HCT116 (cell line): ENCODE results near the gene IER5L. TPM values are rescaled to one million over a fixed set of nuclear protein-coding genes. Genes with fewer than 3 reads are reported as not detected.

Experiments used
- ATAC-seq: fragments of 200-7000 bp; cut with Tn5 transposase; 2 replicates; pipeline ENCODE4 v1.9.1; 2020; ENCODE audit warnings: mild to moderate bottlenecking, moderate library complexity
- BruUV-seq: library from RNA; stranded (reverse); fragments of 400-500 nt; replicated peaks from 2 replicates; lab custom pipeline; 2021; lab: Mats Ljungman, UMichigan
- CTCF ChIA-PET: fragments of 300-600 bp; sonication (Branson Sonifier 250); formaldehyde crosslinking; loops from one replicate; lab custom pipeline; 2021; ENCODE audit warnings: antibody characterized with exemption; lab: Charles Lee
- POLR2A ChIA-PET: fragments of 300-600, 350-600 bp; sonication (Branson Sonifier 250); formaldehyde crosslinking; loops from one replicate; lab custom pipeline; 2021; ENCODE audit warnings: antibody characterized with exemption; lab: Charles Lee
- RAD21 ChIA-PET, 2 experiments: fragments of 300-600 bp; sonication (Branson Sonifier 250); formaldehyde crosslinking; loops; one replicate each; lab custom pipeline; 2023; ENCODE audit warnings: low total read pairs in 2 of 2; ENCODE audit not compliant: uncharacterized antibody in 2 of 2, unreplicated experiment in 2 of 2, low non-redundant PET in 1 of 2; lab: Charles Lee
- DNase-seq: peaks from one replicate; pipeline ENCODE4 v3.0.0-alpha.2; 2010; ENCODE audit warnings: low read depth, low spot score
- H2AFZ ChIP-seq: fragments of 200-600 bp; shearing (Covaris generic), sonication (generic); 2 replicates; pipeline ENCODE4 v1.6.1; 2017; ENCODE audit warnings: low read depth, mixed run types, mixed read lengths, antibody characterized with exemption, low read length; ENCODE audit not compliant: poor library complexity, severe bottlenecking
- H3K27ac ChIP-seq: 2 replicates; pipeline ENCODE4 v1.5.1; 2012; ENCODE audit warnings: low read depth, low read length
- H3K27me3 ChIP-seq: fragments of 200-600 bp; sonication (generic); 2 replicates; pipeline ENCODE4 v1.6.1; 2016; ENCODE audit warnings: mixed run types, low read length, mixed read lengths; ENCODE audit not compliant: insufficient read depth
- H3K36me3 ChIP-seq, 2 experiments: fragments of 200-500 bp in 1 of 2; fragments of 200-600 bp in 1 of 2; sonication (Bioruptor generic) in 1 of 2; sonication (generic) in 1 of 2; 2 replicates each; pipeline versions ENCODE4 v1.5.1 to v1.6.1; 2014 to 2016; ENCODE audit warnings: low read length in 2 of 2, inconsistent platforms in 1 of 2, mixed read lengths in 1 of 2, mixed run types in 1 of 2; ENCODE audit not compliant: insufficient read depth in 2 of 2, control insufficient read depth in 1 of 2
- H3K4me1 ChIP-seq, 2 experiments: fragments of 200-600 bp in 1 of 2; sonication (generic) in 1 of 2; 2 replicates each; pipeline versions ENCODE4 v1.5.1 to v1.6.1; 2012 to 2017; ENCODE audit warnings: low read length in 2 of 2, inconsistent platforms in 1 of 2, mild to moderate bottlenecking in 1 of 2, mixed read lengths in 1 of 2, mixed run types in 1 of 2, moderate library complexity in 1 of 2; ENCODE audit not compliant: insufficient read depth in 2 of 2, control insufficient read depth in 1 of 2
- H3K4me2 ChIP-seq: fragments of 200-600 bp; sonication (generic); 2 replicates; pipeline ENCODE4 v1.6.1; 2017; ENCODE audit warnings: mixed run types, low read length, mixed read lengths
- H3K4me3 ChIP-seq, 2 experiments: fragments of 200-600 bp in 1 of 2; sonication (generic) in 1 of 2; replicated peaks in 1 of 2; 2 replicates each; pipeline ENCODE4 v1.5.1; 2011 to 2016; ENCODE audit warnings: low read length in 2 of 2, control low read depth in 1 of 2, low read depth in 1 of 2, mild to moderate bottlenecking in 1 of 2, mixed read lengths in 1 of 2, mixed run types in 1 of 2
- H3K79me2 ChIP-seq: fragments of 200-600 bp; sonication (generic); 2 replicates; pipeline ENCODE4 v1.6.1; 2017; ENCODE audit warnings: mild to moderate bottlenecking, mixed run types, low read length, moderate library complexity, mixed read lengths; ENCODE audit not compliant: insufficient read depth
- H3K9ac ChIP-seq: fragments of 200-600 bp; sonication (generic); 2 replicates; pipeline ENCODE4 v1.6.1; 2016; ENCODE audit warnings: low read length, mixed read lengths
- H3K9me2 ChIP-seq: fragments of 200-600 bp; sonication (generic), shearing (Covaris generic); 2 replicates; pipeline ENCODE4 v1.6.1; 2017; ENCODE audit warnings: mixed run types, mild to moderate bottlenecking, moderate library complexity; ENCODE audit not compliant: insufficient read depth
- H3K9me3 ChIP-seq, 2 experiments: fragments of 200-500 bp in 1 of 2; fragments of 200-600 bp in 1 of 2; sonication (Bioruptor generic) in 1 of 2; sonication (generic) in 1 of 2; 2 replicates each; pipeline ENCODE4 v1.6.1; 2014 to 2017; ENCODE audit warnings: low read length in 2 of 2, mixed read lengths in 2 of 2, inconsistent platforms in 1 of 2, low read depth in 1 of 2, mild to moderate bottlenecking in 1 of 2, mixed run types in 1 of 2, moderate library complexity in 1 of 2; ENCODE audit not compliant: control insufficient read depth in 1 of 2, insufficient read depth in 1 of 2
- H4K20me1 ChIP-seq: fragments of 200-600 bp; sonication (generic), shearing (Covaris generic); 2 replicates; pipeline ENCODE4 v1.6.1; 2017; ENCODE audit warnings: mixed run types, mild to moderate bottlenecking, moderate library complexity; ENCODE audit not compliant: insufficient read depth
- CBX3 ChIP-seq: IDR thresholded peaks from 2 replicates; pipeline ENCODE4 v1.6.1; 2012; ENCODE audit warnings: low read depth
- ELF1 ChIP-seq: IDR thresholded peaks from 2 replicates; pipeline ENCODE4 v1.6.1; 2012; ENCODE audit warnings: low read depth, borderline replicate concordance
- EZH2 ChIP-seq: fragments of 200-600 bp; sonication (generic); IDR thresholded peaks from 2 replicates; pipeline ENCODE4 v1.6.1; 2017; ENCODE audit warnings: antibody characterized with exemption, mixed run types
- EZH2phosphoT487 ChIP-seq: fragments of 200-600 bp; IDR thresholded peaks from 2 replicates; pipeline ENCODE4 v1.6.1; 2018; ENCODE audit warnings: antibody characterized with exemption, borderline replicate concordance
- JUND ChIP-seq: IDR thresholded peaks from 2 replicates; pipeline ENCODE4 v1.6.1; 2012
- MAX ChIP-seq: IDR thresholded peaks from 2 replicates; pipeline ENCODE4 v1.6.1; 2012
- POLR2A ChIP-seq: IDR thresholded peaks from 2 replicates; pipeline ENCODE4 v1.7.0; 2011; ENCODE audit warnings: borderline replicate concordance; ENCODE audit not compliant: insufficient read depth, insufficient read length; ENCODE audit errors: extremely low read depth
- POLR2AphosphoS5 ChIP-seq: IDR thresholded peaks from 2 replicates; pipeline ENCODE4 v1.6.1; 2011; ENCODE audit warnings: mild to moderate bottlenecking, low read depth, low read length, moderate library complexity
- SP1 ChIP-seq: IDR thresholded peaks from 2 replicates; pipeline ENCODE4 v1.6.1; 2012; ENCODE audit warnings: low read depth
- TCF7L2 ChIP-seq: IDR thresholded peaks from 2 replicates; pipeline ENCODE4 v1.7.0; 2011; ENCODE audit warnings: borderline replicate concordance, inconsistent platforms; ENCODE audit not compliant: insufficient read depth, insufficient read length; ENCODE audit errors: extremely low read depth
- YY1 ChIP-seq: IDR thresholded peaks from 2 replicates; pipeline ENCODE4 v1.6.1; 2011; ENCODE audit warnings: low read length, low read depth, moderate library complexity, mild to moderate bottlenecking; ENCODE audit not compliant: insufficient replicate concordance; ENCODE audit errors: extremely low read depth
- ZBTB33 ChIP-seq: IDR thresholded peaks from 2 replicates; pipeline ENCODE4 v1.6.1; 2011; ENCODE audit warnings: mild to moderate bottlenecking, low read length, moderate library complexity; ENCODE audit not compliant: insufficient replicate concordance; ENCODE audit errors: extremely low read depth
- ZFX ChIP-seq: fragments of 450-650 bp; IDR thresholded peaks from 2 replicates; pipeline ENCODE4 v1.6.1; 2017
- ZNF274 ChIP-seq: fragments of 200-500 bp; sonication (Bioruptor generic); IDR thresholded peaks from 2 replicates; pipeline ENCODE4 v1.6.1; 2014; ENCODE audit warnings: mild to moderate bottlenecking, low read depth, low read length, inconsistent platforms
- intact Hi-C: fragments of 100-400 bp; cut with micrococcal nuclease; formaldehyde crosslinking; loops from 2 replicates; pipeline ENCODE4 v1.10.0; 2022
- total RNA-seq: library from RNA; stranded (reverse); gene quantifications from one replicate; pipeline ENCODE4 v1.2.1, GENCODE V29; 2021; ENCODE audit not compliant: unreplicated experiment
- TF ChIP-seq, protein P1 (sequence below): IDR thresholded peaks from 2 replicates; pipeline ENCODE4 v1.6.1; 2012; ENCODE audit warnings: low read depth
- TF ChIP-seq, protein P2 (sequence below), 3 experiments: fragments of 200-600 bp in 1 of 3; sonication (generic) in 1 of 3; IDR thresholded peaks in 2 of 3; conservative IDR thresholded peaks in 1 of 3; 2 replicates each; pipeline ENCODE4 v1.5.1; 2012 to 2017; ENCODE audit warnings: low read depth in 2 of 3, low read length in 2 of 3, antibody characterized with exemption in 1 of 3, borderline replicate concordance in 1 of 3, control low read depth in 1 of 3, mild to moderate bottlenecking in 1 of 3, mixed read lengths in 1 of 3, mixed run types in 1 of 3, moderate library complexity in 1 of 3; ENCODE audit not compliant: insufficient read depth in 1 of 3

The IER5L gene
- total RNA-seq, 1 experiment from 2014 or later, result 195 TPM

GRCh38 chr9:129161534-129161837 lies 16.6 kb downstream of the IER5L start:
- Histone ChIP-seq H3K9me2 (no peaks in the 10 kb centered on the region), H3K4me3 (no peak overlapping the region), H3K27me3 (no peaks in the 10 kb centered on the region), H3K4me2 (no peak overlapping the region), H3K4me1 (peaks cover 28 to 38% of the 10 kb centered on the region in 2 experiments), H3K27ac (no peak overlapping the region), H3K79me2 (no peaks in the 10 kb centered on the region), H3K9me3 (no peaks in the 10 kb centered on the region), H2AFZ (no peak overlapping the region), H4K20me1 (no peaks in the 10 kb centered on the region), H3K36me3 (no peaks in the 10 kb centered on the region), H3K9ac (no peak overlapping the region)
- BruUV-seq, result no TSS peak
- ATAC-seq (no peak), DNase-seq (no peak)
- RAD21 ChIA-PET, result interaction anchor here in 1 of 2 experiments (0.6 kb wide), 1 partner anchor 406 kb away, joined by 4 read pairs; no protein-coding TSS in a partner anchor
- CTCF ChIA-PET, result interaction anchor here (1.1 to 1.5 kb wide), 2 partner anchors 19 kb away, joined by 3 to 5 read pairs; no protein-coding TSS in a partner anchor
- POLR2A ChIA-PET, result interaction anchor here (1.2 to 1.3 kb wide), 2 partner anchors 13 to 16 kb away, joined by 4 to 5 read pairs; partner anchors contain the start of gene IER5L
- intact Hi-C loops, result no loop called here
- TF ChIP-seq SP1 (no peak), ZFX (no peak), YY1 (no peak), ELF1 (no peak), ZNF274 (no peak), TCF7L2 (no peak), EZH2 (no peak), MAX (no peak), CBX3 (no peak), ZBTB33 (no peak), EZH2phosphoT487 (no peak), JUND (no peak), POLR2AphosphoS5 (no peak), POLR2A (no peak)
- TF ChIP-seq, protein P1, sequence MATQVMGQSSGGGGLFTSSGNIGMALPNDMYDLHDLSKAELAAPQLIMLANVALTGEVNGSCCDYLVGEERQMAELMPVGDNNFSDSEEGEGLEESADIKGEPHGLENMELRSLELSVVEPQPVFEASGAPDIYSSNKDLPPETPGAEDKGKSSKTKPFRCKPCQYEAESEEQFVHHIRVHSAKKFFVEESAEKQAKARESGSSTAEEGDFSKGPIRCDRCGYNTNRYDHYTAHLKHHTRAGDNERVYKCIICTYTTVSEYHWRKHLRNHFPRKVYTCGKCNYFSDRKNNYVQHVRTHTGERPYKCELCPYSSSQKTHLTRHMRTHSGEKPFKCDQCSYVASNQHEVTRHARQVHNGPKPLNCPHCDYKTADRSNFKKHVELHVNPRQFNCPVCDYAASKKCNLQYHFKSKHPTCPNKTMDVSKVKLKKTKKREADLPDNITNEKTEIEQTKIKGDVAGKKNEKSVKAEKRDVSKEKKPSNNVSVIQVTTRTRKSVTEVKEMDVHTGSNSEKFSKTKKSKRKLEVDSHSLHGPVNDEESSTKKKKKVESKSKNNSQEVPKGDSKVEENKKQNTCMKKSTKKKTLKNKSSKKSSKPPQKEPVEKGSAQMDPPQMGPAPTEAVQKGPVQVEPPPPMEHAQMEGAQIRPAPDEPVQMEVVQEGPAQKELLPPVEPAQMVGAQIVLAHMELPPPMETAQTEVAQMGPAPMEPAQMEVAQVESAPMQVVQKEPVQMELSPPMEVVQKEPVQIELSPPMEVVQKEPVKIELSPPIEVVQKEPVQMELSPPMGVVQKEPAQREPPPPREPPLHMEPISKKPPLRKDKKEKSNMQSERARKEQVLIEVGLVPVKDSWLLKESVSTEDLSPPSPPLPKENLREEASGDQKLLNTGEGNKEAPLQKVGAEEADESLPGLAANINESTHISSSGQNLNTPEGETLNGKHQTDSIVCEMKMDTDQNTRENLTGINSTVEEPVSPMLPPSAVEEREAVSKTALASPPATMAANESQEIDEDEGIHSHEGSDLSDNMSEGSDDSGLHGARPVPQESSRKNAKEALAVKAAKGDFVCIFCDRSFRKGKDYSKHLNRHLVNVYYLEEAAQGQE, result no peak
- TF ChIP-seq, protein P2, sequence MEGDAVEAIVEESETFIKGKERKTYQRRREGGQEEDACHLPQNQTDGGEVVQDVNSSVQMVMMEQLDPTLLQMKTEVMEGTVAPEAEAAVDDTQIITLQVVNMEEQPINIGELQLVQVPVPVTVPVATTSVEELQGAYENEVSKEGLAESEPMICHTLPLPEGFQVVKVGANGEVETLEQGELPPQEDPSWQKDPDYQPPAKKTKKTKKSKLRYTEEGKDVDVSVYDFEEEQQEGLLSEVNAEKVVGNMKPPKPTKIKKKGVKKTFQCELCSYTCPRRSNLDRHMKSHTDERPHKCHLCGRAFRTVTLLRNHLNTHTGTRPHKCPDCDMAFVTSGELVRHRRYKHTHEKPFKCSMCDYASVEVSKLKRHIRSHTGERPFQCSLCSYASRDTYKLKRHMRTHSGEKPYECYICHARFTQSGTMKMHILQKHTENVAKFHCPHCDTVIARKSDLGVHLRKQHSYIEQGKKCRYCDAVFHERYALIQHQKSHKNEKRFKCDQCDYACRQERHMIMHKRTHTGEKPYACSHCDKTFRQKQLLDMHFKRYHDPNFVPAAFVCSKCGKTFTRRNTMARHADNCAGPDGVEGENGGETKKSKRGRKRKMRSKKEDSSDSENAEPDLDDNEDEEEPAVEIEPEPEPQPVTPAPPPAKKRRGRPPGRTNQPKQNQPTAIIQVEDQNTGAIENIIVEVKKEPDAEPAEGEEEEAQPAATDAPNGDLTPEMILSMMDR (IDR thresholded peaks at IDR 0.05 in 2 of 3, conservative IDR thresholded peaks at IDR 0.05 in 1 of 3; ENCODE audit: borderline replicate concordance in 1 of 3, insufficient read depth in 1 of 3, low read depth in 2 of 3, low read length in 2 of 3), result no peak
